T-helper 1 cell treated with Interleukin-12 subunit alpha and Interleukin-12 subunit beta and Interleukin-4 antibody, amounts not matched to agents 30 μg/mL and 1 μg/mL, for 36 hours (primary cell): ENCODE data around the gene AVPR2.
A peak's percentile ranks its signal among the peaks of the same experiment; 100 is the strongest.

Source experiments
- H3K27ac Mint-ChIP-seq: one replicate; pipeline ENCODE4 v1.8.0; 2021; ENCODE audit warnings: mild to moderate bottlenecking, mixed read lengths
- H3K27me3 Mint-ChIP-seq: one replicate; pipeline ENCODE4 v1.8.0; 2021; ENCODE audit warnings: low read depth, mixed read lengths
- H3K36me3 Mint-ChIP-seq: one replicate; pipeline ENCODE4 v1.8.0; 2021; ENCODE audit warnings: low read depth, mixed read lengths
- H3K4me1 Mint-ChIP-seq: one replicate; pipeline ENCODE4 v1.8.0; 2021; ENCODE audit warnings: low read depth, mixed read lengths
- H3K4me3 Mint-ChIP-seq: one replicate; pipeline ENCODE4 v1.8.0; 2021; ENCODE audit warnings: mild to moderate bottlenecking, moderate library complexity, mixed read lengths
- H3K9me3 Mint-ChIP-seq: one replicate; pipeline ENCODE4 v1.8.0; 2021; ENCODE audit warnings: mixed read lengths

The AVPR2 gene

GRCh38 chrX:153877571-153878261, 26.8 kb upstream of the AVPR2 start:
- Mint-ChIP-seq H3K4me3 (no peak overlapping the region), H3K27ac (no peak overlapping the region), H3K4me1 (peaks cover 17% of the 10 kb centered on the region), H3K9me3 (no peaks in the 10 kb centered on the region), H3K27me3 (peaks cover 12% of the 10 kb centered on the region), H3K36me3 (no peaks in the 10 kb centered on the region)

- Mint-ChIP-seq H3K4me3 (no peak overlapping the region), H3K4me1 (peaks cover 17% of the 10 kb centered on the region), H3K9me3 (no peaks in the 10 kb centered on the region), H3K27ac (no peak overlapping the region), H3K27me3 (peaks cover 10% of the 10 kb centered on the region), H3K36me3 (no peaks in the 10 kb centered on the region)
Measured at GRCh38 chrX:153878345-153878744, 26.1 kb upstream of the AVPR2 start.

DNA sequence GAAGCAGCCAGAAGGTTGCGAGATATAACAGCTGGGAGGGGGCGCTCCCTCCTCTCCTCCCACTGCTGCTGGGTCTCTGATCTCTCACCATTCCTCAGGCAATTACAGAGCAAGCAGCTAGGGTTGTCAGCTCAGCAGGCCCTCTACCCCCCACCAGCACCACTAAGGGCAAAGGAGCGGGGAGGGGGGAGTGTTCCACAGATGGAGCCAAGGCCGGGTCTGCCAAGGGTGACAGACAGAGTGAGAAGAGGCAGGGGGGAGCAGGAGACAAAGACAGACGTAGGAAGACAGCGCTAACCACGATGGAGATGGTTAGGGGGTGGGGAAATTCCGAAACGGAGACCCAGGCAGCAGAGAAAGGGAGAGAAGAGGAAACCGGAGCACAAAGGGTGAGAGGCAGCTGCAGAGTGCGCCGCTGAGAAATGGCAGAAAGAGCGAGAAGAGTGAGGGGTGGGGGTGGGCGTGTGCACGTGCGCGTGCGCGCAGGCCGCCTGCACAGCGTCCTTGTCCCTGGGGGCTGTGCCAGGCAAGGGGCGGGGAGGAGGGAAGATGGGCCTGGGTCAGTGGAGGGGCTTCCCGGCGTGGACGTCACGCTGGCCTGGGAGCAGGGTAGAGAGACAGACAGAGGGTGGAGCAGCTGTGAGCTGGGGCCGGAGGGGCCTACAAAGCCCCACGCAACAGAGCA, 25.4 kb upstream of the AVPR2 start:
- Mint-ChIP-seq H3K27ac (no peak overlapping the region), H3K36me3 (no peaks in the 10 kb centered on the region), H3K4me3 (peak overlapping the region; percentile 74), H3K27me3 (peaks cover 10% of the 10 kb centered on the region), H3K4me1 (peaks cover 17% of the 10 kb centered on the region), H3K9me3 (no peaks in the 10 kb centered on the region)

GRCh38 chrX:153879741-153880439, 24.6 kb upstream of the AVPR2 start:
- Mint-ChIP-seq H3K36me3 (no peaks in the 10 kb centered on the region), H3K27me3 (peaks cover 14% of the 10 kb centered on the region), H3K4me3 (no peak overlapping the region), H3K4me1 (peaks cover 20% of the 10 kb centered on the region), H3K27ac (no peak overlapping the region), H3K9me3 (no peaks in the 10 kb centered on the region)

DNA sequence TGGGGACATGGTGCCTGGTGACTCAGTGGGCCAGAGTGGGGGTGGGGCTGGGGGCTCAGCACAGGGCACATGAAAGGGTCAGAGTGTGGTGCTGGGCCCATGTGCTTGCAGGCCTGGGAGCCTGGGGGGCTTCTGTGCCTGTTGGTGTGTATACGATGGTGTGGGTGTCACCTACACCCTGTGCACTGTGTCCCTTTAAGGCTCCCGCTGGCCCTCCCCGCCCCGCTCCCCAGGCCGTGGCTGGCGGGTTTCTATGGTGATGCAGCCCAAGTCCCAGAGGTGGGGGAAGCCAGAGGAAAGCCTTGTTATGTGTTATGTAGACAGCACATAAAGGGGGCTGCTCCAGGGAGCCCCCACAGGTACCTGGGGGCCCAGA, 24.0 kb upstream of the AVPR2 start:
- Mint-ChIP-seq H3K27me3 (peaks cover 16% of the 10 kb centered on the region), H3K9me3 (no peaks in the 10 kb centered on the region), H3K4me3 (no peak overlapping the region), H3K27ac (no peak overlapping the region), H3K4me1 (peaks cover 20% of the 10 kb centered on the region), H3K36me3 (no peaks in the 10 kb centered on the region)

DNA sequence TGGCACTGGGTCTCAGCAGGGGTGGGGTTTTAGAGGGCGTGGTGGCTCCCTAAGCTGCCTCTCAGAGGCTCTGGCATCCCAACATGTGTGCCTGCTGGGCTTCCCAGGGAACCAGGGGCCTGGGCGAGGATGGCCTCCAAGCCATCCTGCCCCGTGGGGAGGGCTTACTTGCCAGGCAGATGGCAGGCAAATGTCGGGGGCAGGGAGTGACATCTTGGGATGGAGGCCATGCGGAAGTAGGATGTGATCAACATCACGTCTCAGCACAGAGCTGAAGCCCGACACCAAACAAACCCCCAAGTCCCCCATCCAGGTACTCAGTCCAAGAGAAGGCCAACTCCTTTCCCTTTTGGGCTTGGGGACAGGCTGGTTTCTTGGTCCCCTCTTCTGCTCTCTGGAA, 23.2 kb upstream of the AVPR2 start:
- Mint-ChIP-seq H3K9me3 (no peaks in the 10 kb centered on the region), H3K4me3 (no peak overlapping the region), H3K36me3 (no peaks in the 10 kb centered on the region), H3K4me1 (peaks cover 20% of the 10 kb centered on the region), H3K27ac (no peak overlapping the region), H3K27me3 (peaks cover 15% of the 10 kb centered on the region)

GRCh38 chrX:153882086-153882498, 22.4 kb upstream of the AVPR2 start:
- H3K27me3 Mint-ChIP-seq, result peaks cover 13% of the 10 kb centered on the region

DNA sequence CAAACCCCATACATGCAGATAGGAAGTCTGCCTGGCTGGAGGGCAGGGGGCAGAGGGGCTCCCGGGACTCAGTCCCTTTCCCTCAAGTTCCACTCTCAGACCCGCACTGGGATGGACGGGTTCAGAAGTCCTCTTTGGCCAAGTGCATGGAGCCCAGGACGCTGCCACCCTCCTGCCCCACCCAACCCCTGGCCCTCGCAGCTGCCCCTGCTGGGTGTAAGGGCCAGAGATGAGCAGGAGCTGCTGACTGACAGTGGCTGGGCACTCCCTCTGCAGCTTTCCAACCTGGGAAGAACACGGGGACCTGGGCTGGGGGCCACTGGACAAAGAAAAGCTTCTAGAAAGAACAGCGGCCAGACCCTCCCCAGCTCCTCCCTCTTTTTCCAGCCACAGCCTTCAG, 21.9 kb upstream of the AVPR2 start:
- H3K36me3 Mint-ChIP-seq, result no peaks in the 10 kb centered on the region
- H3K27ac Mint-ChIP-seq, result no peak overlapping the region
- no peak overlapping the region for H3K4me3 Mint-ChIP-seq
- H3K9me3 Mint-ChIP-seq, result no peaks in the 10 kb centered on the region
- peaks cover 18% of the 10 kb centered on the region for H3K4me1 Mint-ChIP-seq
- peaks cover 18% of the 10 kb centered on the region for H3K27me3 Mint-ChIP-seq

More at GRCh38 chrX:153882086-153882498, 22.4 kb upstream of the AVPR2 start:
- H3K36me3 Mint-ChIP-seq, result no peaks in the 10 kb centered on the region
- no peak overlapping the region for H3K27ac Mint-ChIP-seq
- no peak overlapping the region for H3K4me3 Mint-ChIP-seq
- H3K4me1 Mint-ChIP-seq, result peaks cover 18% of the 10 kb centered on the region
- no peaks in the 10 kb centered on the region for H3K9me3 Mint-ChIP-seq

DNA sequence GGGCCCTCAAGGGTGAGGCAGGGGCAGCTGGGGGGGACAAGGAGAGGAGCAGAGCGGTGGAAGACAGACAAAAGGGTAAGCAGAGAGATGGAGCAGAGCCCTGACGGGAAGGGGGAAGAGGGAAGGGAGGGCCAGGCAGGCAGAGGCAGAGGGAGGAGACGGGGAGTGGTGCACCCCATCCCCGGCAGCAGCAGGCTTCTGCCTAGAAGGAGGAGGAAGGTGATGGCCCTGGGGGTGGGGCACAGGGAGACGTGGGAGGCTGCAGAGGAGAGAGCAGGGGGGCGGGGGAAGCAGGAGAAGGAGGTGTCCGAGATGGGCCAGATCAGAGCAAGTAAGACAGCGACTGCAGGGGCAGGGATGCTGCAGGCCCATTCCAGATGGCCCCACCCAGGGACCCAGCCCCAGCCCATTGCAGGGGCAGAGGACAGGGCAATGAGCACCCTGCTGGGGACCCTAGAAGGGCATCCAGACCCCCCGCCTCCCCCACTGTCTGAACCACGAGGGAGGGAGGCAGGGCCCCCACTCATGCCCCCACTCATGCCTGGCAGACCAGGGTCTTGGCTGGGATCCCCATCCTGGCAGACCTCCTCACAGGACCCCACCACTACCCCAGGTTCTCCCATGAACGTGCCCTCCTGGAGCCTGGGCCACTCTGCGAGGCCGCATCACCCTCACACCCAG, 21.2 kb upstream of the AVPR2 start:
- Mint-ChIP-seq H3K9me3 (no peaks in the 10 kb centered on the region), H3K4me3 (no peak overlapping the region), H3K27ac (no peak overlapping the region), H3K36me3 (no peaks in the 10 kb centered on the region), H3K4me1 (peaks cover 11% of the 10 kb centered on the region), H3K27me3 (peaks cover 25% of the 10 kb centered on the region)

- Mint-ChIP-seq H3K36me3 (no peaks in the 10 kb centered on the region), H3K9me3 (no peaks in the 10 kb centered on the region), H3K4me3 (peak overlapping the region; percentile 59), H3K27ac (no peak overlapping the region), H3K27me3 (peaks cover 33% of the 10 kb centered on the region), H3K4me1 (peaks cover 4% of the 10 kb centered on the region)
Measured at GRCh38 chrX:153884136-153884535, 20.3 kb upstream of the AVPR2 start.

DNA sequence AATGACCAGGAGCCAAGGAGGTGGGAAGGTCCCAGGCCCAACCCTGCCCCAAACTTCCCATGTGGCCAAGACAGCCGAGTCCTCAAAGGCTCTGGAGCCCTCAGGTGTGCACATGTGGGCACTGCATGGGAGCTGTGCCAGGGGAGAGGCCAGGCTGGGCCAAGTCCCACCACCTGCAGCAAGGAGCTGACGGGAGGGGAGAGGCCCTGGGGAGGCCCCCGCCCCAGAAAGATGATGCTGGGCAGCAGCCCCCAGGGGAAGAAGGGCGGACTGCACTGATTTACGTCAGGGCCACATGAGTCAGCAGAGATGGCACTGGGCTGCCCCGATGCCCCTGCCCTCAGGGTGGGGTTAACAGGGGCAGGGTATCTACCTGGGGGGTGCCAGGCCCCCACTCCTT, 19.9 kb upstream of the AVPR2 start:
- no peak overlapping the region for H3K27ac Mint-ChIP-seq
- H3K4me3 Mint-ChIP-seq, result peak overlapping the region; percentile 59
- H3K36me3 Mint-ChIP-seq, result no peaks in the 10 kb centered on the region
- H3K4me1 Mint-ChIP-seq, result peaks cover 2% of the 10 kb centered on the region
- peaks cover 36% of the 10 kb centered on the region for H3K27me3 Mint-ChIP-seq
- no peaks in the 10 kb centered on the region for H3K9me3 Mint-ChIP-seq

DNA sequence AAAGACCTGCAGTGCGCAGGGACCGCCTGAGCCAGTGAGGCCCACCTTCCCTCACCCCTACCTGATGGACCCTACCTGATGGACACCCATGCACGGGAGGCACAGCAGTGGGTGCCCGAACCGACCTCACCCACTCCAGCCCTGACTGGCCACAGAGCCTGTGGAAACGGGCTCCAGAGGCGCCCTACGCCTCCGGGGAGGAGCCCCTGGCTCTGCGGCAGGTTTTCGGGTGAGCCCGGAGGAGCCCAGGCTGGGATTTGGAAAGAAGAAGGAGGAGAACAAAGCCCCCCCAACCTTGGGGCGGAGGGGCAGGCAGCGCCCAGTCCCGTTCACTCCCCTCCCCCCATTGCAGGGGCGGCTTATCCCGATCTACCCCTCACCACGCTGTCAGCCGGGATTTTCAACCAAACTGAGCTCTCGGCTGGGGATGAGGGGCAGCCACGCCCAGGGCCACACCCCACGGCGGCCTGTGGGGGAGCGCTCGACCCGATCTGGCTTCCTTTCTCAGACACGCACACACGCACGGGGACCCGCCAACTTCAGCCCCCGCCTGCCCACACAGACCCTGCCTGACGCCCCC, 19.2 kb upstream of the AVPR2 start:
- Mint-ChIP-seq H3K9me3 (no peaks in the 10 kb centered on the region), H3K36me3 (no peaks in the 10 kb centered on the region), H3K27ac (no peak overlapping the region), H3K4me3 (no peak overlapping the region), H3K27me3 (peaks cover 40% of the 10 kb centered on the region), H3K4me1 (peaks cover 2% of the 10 kb centered on the region)

- Mint-ChIP-seq H3K27me3 (peaks cover 40% of the 10 kb centered on the region), H3K27ac (no peak within 1 kb of the TSS), H3K36me3 (no peaks in the 10 kb centered on the region), H3K4me3 (peak within 1 kb of the TSS; percentile 54), H3K4me1 (peaks cover 2% of the 10 kb centered on the region), H3K9me3 (no peaks in the 10 kb centered on the region)
Measured at GRCh38 chrX:153885968-153886903, 18.2 kb upstream of the AVPR2 start, which contains the start of gene L1CAM. L1CAM (minus strand) TSS chrX:153886173; CDS start chrX:153875836, 10,337 bp downstream.
